ENCODE data around the gene METTL27.
A peak's percentile ranks its signal among the peaks of the same experiment; 100 is the strongest.

Gene METTL27

GRCh38 chr7:73888959-73889358 lies 46.6 kb upstream of the METTL27 start:
- no peak overlapping the region for H4K91ac ChIP-seq (ENCODE audit: low read length)
- no peak overlapping the region for H3K4ac ChIP-seq (ENCODE audit: low read depth in 1 of 2, low read length in 2 of 2)
- no peak overlapping the region for H2AFZ ChIP-seq (ENCODE audit: low read depth, low read length)
- no peaks in the 10 kb centered on the region for H3K9me3 ChIP-seq (ENCODE audit: control insufficient read depth, low read length)
- no peak overlapping the region for H2BK5ac ChIP-seq (ENCODE audit: low read depth, low read length, poor library complexity, severe bottlenecking)
- H2AK5ac ChIP-seq (ENCODE audit: low read length, severe bottlenecking) = no peak overlapping the region
- H3K27me3 ChIP-seq (ENCODE audit: control insufficient read depth in 1 of 2, insufficient read depth in 1 of 2, low read length in 2 of 2) = peaks cover 0 to 14% of the 10 kb centered on the region in 2 experiments
- no peak overlapping the region for H4K8ac ChIP-seq (ENCODE audit: low read length)
- no peak overlapping the region for H3K9ac ChIP-seq (ENCODE audit: low read length)
- H3K36me3 ChIP-seq (ENCODE audit: control insufficient read depth in 1 of 2, insufficient read depth in 2 of 2, low read depth in 1 of 2, low read length in 2 of 2) = no peaks in the 10 kb centered on the region
- no peaks in the 10 kb centered on the region for H3K79me1 ChIP-seq (replicated peaks; ENCODE audit: low read length, poor library complexity, severe bottlenecking)
- no peak overlapping the region for H2BK120ac ChIP-seq (ENCODE audit: low read depth, low read length)
- no peak overlapping the region for H3K27ac ChIP-seq (ENCODE audit: low read length, poor library complexity, severe bottlenecking)
- H3K14ac ChIP-seq (ENCODE audit: low read length in 2 of 2) = no peak overlapping the region
- H3K23ac ChIP-seq (ENCODE audit: low read length in 2 of 2) = no peak overlapping the region
- no peak overlapping the region for H2BK12ac ChIP-seq (ENCODE audit: low read length in 2 of 2)
- no peak for DNase-seq
- no peak overlapping the region for H3K18ac ChIP-seq (ENCODE audit: low read depth in 1 of 2, low read length in 2 of 2)
- no peak overlapping the region for H3K4me3 ChIP-seq (ENCODE audit: insufficient read depth in 1 of 2, low read depth in 1 of 2, low read length in 2 of 2)
- peaks cover 31% of the 10 kb centered on the region for H3K4me1 ChIP-seq (ENCODE audit: control insufficient read depth, insufficient read depth, low read depth, low read length)
- H3K4me2 ChIP-seq (ENCODE audit: low read length, poor library complexity, severe bottlenecking) = no peak overlapping the region
- no peak overlapping the region for H2BK15ac ChIP-seq (ENCODE audit: low read depth, poor library complexity, severe bottlenecking)
- WGBS = 89% methylated on average over 5 of the region's 6 CpGs

DNA sequence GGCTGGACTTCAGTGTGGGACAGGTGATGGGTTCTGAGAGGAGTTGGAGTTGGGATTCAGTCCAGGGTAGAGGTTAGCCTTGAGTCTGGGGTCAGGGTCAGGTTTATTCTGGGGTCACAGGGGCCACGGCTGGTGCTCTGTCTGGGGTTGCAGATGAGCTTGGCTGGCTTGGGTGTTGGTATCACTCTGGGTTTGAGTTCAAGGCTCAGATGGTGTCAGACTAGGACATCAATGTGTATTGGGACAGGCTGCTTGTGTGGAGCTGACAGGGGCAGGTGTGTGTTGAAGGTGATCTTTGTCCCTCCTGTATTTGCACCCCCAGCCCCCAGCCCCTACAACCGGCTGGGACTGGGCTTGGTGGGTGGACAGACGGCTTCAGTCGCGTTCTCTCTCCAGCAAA lies 45.4 kb upstream of the METTL27 start:
- no peak overlapping the region for H2BK5ac ChIP-seq (ENCODE audit: low read depth, low read length, poor library complexity, severe bottlenecking)
- H3K23ac ChIP-seq (ENCODE audit: low read length in 2 of 2) = no peak overlapping the region
- H3K9ac ChIP-seq (ENCODE audit: low read length) = no peak overlapping the region
- no peak overlapping the region for H3K18ac ChIP-seq (ENCODE audit: low read depth in 1 of 2, low read length in 2 of 2)
- H3K79me1 ChIP-seq (replicated peaks; ENCODE audit: low read length, poor library complexity, severe bottlenecking) = no peaks in the 10 kb centered on the region
- peaks cover 0 to 11% of the 10 kb centered on the region in 2 experiments for H3K27me3 ChIP-seq (ENCODE audit: control insufficient read depth in 1 of 2, insufficient read depth in 1 of 2, low read length in 2 of 2)
- no peak overlapping the region for H4K91ac ChIP-seq (ENCODE audit: low read length)
- no peak overlapping the region for H2BK15ac ChIP-seq (ENCODE audit: low read depth, poor library complexity, severe bottlenecking)
- H2AFZ ChIP-seq (ENCODE audit: low read depth, low read length) = no peak overlapping the region
- H2BK120ac ChIP-seq (ENCODE audit: low read depth, low read length) = no peak overlapping the region
- H3K4me1 ChIP-seq (ENCODE audit: control insufficient read depth, insufficient read depth, low read depth, low read length) = peaks cover 19% of the 10 kb centered on the region
- H3K36me3 ChIP-seq (ENCODE audit: control insufficient read depth in 1 of 2, insufficient read depth in 2 of 2, low read depth in 1 of 2, low read length in 2 of 2) = no peaks in the 10 kb centered on the region
- H3K27ac ChIP-seq (ENCODE audit: low read length, poor library complexity, severe bottlenecking) = no peak overlapping the region
- H3K9me3 ChIP-seq (ENCODE audit: control insufficient read depth, low read length) = no peaks in the 10 kb centered on the region
- no peak overlapping the region for H3K4ac ChIP-seq (ENCODE audit: low read depth in 1 of 2, low read length in 2 of 2)
- H3K4me3 ChIP-seq (ENCODE audit: insufficient read depth in 1 of 2, low read depth in 1 of 2, low read length in 2 of 2) = no peak overlapping the region
- H3K14ac ChIP-seq (ENCODE audit: low read length in 2 of 2) = no peak overlapping the region
- 87% methylated on average over 5 of the region's 5 CpGs for WGBS
- no peak overlapping the region for H3K4me2 ChIP-seq (ENCODE audit: low read length, poor library complexity, severe bottlenecking)
- no peak overlapping the region for H4K8ac ChIP-seq (ENCODE audit: low read length)
- H2AK5ac ChIP-seq (ENCODE audit: low read length, severe bottlenecking) = peak overlapping the region; percentile 37
- H2BK12ac ChIP-seq (ENCODE audit: low read length in 2 of 2) = no peak overlapping the region
- DNase-seq = no peak

GRCh38 chr7:73885975-73886798 lies 43.9 kb upstream of the METTL27 start:
- peak overlapping the region in 1 of 2 experiments; percentile 51 for H3K4me3 ChIP-seq (ENCODE audit: insufficient read depth in 1 of 2, low read depth in 1 of 2, low read length in 2 of 2)
- no peaks in the 10 kb centered on the region for H3K9me3 ChIP-seq (ENCODE audit: control insufficient read depth, low read length)
- H3K27ac ChIP-seq (ENCODE audit: low read length, poor library complexity, severe bottlenecking) = no peak overlapping the region
- H2BK15ac ChIP-seq (ENCODE audit: low read depth, poor library complexity, severe bottlenecking) = no peak overlapping the region
- H2BK12ac ChIP-seq (ENCODE audit: low read length in 2 of 2) = no peak overlapping the region
- DNase-seq = no peak
- H3K79me1 ChIP-seq (replicated peaks; ENCODE audit: low read length, poor library complexity, severe bottlenecking) = no peaks in the 10 kb centered on the region
- peak overlapping the region; percentile 3 for H3K4me2 ChIP-seq (ENCODE audit: low read length, poor library complexity, severe bottlenecking)
- no peak overlapping the region for H3K4ac ChIP-seq (ENCODE audit: low read depth in 1 of 2, low read length in 2 of 2)
- 32% methylated on average over 24 of the region's 25 CpGs for whole genome bisulfite sequencing
- H3K27me3 ChIP-seq (ENCODE audit: control insufficient read depth in 1 of 2, insufficient read depth in 1 of 2, low read length in 2 of 2) = peaks cover 0 to 23% of the 10 kb centered on the region in 2 experiments
- no peak overlapping the region for H2AK5ac ChIP-seq (ENCODE audit: low read length, severe bottlenecking)
- H3K9ac ChIP-seq (ENCODE audit: low read length) = peak overlapping the region; percentile 70
- H4K8ac ChIP-seq (ENCODE audit: low read length) = no peak overlapping the region
- H3K14ac ChIP-seq (ENCODE audit: low read length in 2 of 2) = no peak overlapping the region
- H3K36me3 ChIP-seq (ENCODE audit: control insufficient read depth in 1 of 2, insufficient read depth in 2 of 2, low read depth in 1 of 2, low read length in 2 of 2) = no peaks in the 10 kb centered on the region
- H2AFZ ChIP-seq (ENCODE audit: low read depth, low read length) = no peak overlapping the region
- no peak overlapping the region for H2BK120ac ChIP-seq (ENCODE audit: low read depth, low read length)
- H3K4me1 ChIP-seq (ENCODE audit: control insufficient read depth, insufficient read depth, low read depth, low read length) = peaks cover 13% of the 10 kb centered on the region
- H3K18ac ChIP-seq (ENCODE audit: low read depth in 1 of 2, low read length in 2 of 2) = peak overlapping the region in 1 of 2 experiments; percentile 7
- H4K91ac ChIP-seq (ENCODE audit: low read length) = no peak overlapping the region
- no peak overlapping the region for H2BK5ac ChIP-seq (ENCODE audit: low read depth, low read length, poor library complexity, severe bottlenecking)
- no peak overlapping the region for H3K23ac ChIP-seq (ENCODE audit: low read length in 2 of 2)

DNA sequence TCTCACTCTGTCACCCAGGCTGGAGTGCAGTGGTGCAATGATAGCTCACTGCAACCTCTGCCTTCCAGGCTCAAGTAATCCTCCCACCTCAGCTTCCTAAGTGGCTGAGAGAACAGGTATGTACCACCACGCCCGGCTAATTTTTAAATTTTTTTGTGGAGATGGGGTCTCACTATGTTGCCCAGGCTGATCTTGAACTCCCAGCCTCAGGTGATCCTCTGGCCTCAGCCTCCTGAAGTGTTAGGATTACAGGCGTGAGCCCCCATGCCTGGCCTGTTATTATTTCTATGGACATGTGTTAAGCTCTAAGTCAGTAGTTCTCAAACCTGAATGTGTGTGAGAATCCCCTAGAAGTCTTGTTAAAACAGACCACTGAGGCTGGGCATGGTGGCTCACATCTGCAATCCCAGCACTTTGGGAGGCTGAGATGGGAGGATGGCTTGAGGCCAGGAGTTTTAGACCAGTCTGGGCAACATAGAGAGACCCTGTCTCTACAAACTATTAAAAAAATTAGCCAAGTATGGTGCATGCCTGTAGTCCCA lies 43.2 kb upstream of the METTL27 start:
- Histone ChIP-seq H2BK12ac (ENCODE audit: low read length in 2 of 2) (no peak overlapping the region), H2AK5ac (ENCODE audit: low read length, severe bottlenecking) (no peak overlapping the region), H3K36me3 (ENCODE audit: control insufficient read depth in 1 of 2, insufficient read depth in 2 of 2, low read depth in 1 of 2, low read length in 2 of 2) (no peaks in the 10 kb centered on the region), H3K4ac (ENCODE audit: low read depth in 1 of 2, low read length in 2 of 2) (no peak overlapping the region), H2BK120ac (ENCODE audit: low read depth, low read length) (no peak overlapping the region), H3K18ac (ENCODE audit: low read depth in 1 of 2, low read length in 2 of 2) (no peak overlapping the region), H3K79me1 (replicated peaks; ENCODE audit: low read length, poor library complexity, severe bottlenecking) (no peaks in the 10 kb centered on the region), H2AFZ (ENCODE audit: low read depth, low read length) (no peak overlapping the region), H3K14ac (ENCODE audit: low read length in 2 of 2) (no peak overlapping the region), H3K4me1 (ENCODE audit: control insufficient read depth, insufficient read depth, low read depth, low read length) (peaks cover 12% of the 10 kb centered on the region), H4K91ac (ENCODE audit: low read length) (no peak overlapping the region), H3K9me3 (ENCODE audit: control insufficient read depth, low read length) (no peaks in the 10 kb centered on the region), H3K23ac (ENCODE audit: low read length in 2 of 2) (no peak overlapping the region), H2BK15ac (ENCODE audit: low read depth, poor library complexity, severe bottlenecking) (no peak overlapping the region), H2BK5ac (ENCODE audit: low read depth, low read length, poor library complexity, severe bottlenecking) (no peak overlapping the region), H3K27ac (ENCODE audit: low read length, poor library complexity, severe bottlenecking) (no peak overlapping the region), H4K8ac (ENCODE audit: low read length) (no peak overlapping the region), H3K4me2 (ENCODE audit: low read length, poor library complexity, severe bottlenecking) (no peak overlapping the region), H3K4me3 (ENCODE audit: insufficient read depth in 1 of 2, low read depth in 1 of 2, low read length in 2 of 2) (no peak overlapping the region), H3K27me3 (ENCODE audit: control insufficient read depth in 1 of 2, insufficient read depth in 1 of 2, low read length in 2 of 2) (peaks cover 0 to 30% of the 10 kb centered on the region in 2 experiments), H3K9ac (ENCODE audit: low read length) (no peak overlapping the region)
- 92% methylated on average over 3 of the region's 3 CpGs for WGBS
- no peak for DNase-seq
